Measurements from ENCODE around the gene CIB4.
"Not testable (repeated sequence)": the region's sequence is repeated elsewhere in the genome, so short reads cannot be mapped to it uniquely, and the experiment has no call there.

The CIB4 gene

DNA sequence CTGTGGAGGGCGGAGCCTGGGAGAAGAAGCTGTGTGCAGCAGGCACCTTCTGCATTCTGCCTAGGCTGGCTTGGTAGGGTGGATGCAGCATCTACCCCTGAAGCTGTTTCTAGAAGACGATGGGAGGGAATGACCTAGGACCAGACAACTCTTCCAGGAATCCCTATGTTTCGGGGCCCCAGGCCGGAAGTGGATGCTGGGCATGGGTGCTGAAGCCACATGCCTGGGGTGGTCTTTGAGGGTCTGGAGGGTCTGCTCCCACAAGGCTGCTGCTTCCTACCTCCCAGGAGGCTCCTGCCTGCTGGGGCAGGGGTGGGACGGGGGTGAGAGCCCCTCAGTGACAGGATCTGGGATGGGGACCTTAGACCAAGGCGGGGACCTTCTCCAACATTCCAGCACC lies 61.0 kb downstream of the CIB4 start:
- no peak for DNase-seq

DNA sequence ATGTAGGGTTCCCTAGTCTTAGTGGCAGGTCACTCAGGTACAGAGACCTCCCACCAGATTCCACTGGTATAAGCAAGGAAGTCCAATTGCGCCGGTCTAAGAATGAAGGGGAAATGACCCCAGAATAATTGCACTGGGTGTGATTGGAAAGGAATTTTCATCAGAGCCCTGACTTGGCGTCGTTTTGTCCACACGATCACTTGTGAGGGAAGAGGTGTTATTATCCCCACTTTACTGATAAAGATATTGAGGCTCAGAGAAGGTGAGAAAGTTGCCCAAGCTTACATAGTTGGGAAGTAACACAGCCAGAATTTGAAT lies 61.5 kb downstream of the CIB4 start:
- no peak for DNase-seq

DNA sequence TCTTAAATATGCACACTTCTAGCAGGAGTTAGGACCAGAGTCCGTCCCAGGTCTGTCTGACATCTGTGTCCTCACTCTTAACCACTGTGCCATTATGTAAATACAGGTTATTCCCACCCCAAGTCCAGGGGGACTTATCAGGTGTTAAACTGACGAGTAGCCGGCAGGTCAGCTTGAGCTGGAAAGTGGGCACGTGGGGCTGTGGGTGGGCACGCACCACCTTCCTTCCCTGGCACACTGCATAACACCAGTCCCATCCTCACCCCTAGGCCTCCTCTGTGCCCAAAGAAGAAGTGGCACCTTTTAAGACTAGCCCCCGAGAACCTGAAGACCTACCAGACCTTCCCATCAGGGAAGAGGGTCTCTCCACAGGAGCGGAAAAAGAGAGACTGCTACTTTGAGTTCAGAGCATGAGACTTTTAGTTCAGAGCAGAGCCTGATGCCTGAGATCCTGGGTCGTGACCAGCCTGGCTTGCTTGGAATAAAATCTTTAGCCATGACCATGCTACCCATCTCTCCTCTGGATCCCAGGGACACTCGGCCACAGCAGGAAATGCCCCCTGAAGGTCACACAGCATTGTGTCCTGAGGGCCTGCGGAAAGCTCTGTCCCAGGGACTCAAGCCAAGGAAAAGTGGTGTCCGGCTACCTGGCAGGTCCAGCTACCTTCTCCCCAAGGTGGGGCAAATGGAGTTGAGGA lies 62.0 kb downstream of the CIB4 start:
- no peak for DNase-seq

DNA sequence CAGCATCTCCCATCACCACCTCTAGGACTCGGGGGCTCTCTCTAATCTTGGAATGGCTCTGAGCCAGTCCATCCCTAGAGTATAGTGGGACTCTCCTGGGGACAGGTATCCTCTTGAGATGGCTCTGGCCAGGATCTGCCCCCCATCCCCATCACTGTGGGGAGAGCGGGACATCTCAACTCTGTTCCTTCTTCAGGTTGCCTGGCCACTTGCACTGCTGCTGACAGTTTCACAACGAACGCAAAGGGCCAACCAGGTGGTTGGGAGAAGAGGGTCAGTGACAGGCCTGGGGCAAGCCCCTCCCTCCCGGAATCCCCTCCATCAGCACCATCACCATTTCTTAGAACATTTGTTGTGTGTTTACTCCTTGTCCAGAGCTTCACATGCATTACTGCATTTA lies 62.6 kb downstream of the CIB4 start:
- DNase-seq = no peak

DNA sequence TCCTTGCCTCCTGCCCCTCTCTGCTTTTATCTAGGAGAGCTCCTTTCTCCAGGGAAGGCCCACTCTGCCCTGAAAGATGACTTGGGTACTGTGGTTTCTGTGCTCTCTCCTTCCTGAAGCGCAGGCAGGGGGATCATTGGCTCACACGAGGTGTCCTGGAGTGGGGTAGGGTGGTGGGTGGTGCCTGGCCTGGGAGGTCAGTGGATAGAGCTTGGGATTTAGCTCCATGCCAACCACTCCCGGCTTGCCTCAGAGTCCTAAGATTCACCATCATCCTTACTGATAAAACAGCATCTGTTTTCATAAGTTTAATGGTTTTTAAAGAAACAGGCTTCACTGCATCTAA lies 63.1 kb downstream of the CIB4 start:
- DNase-seq = no peak

DNA sequence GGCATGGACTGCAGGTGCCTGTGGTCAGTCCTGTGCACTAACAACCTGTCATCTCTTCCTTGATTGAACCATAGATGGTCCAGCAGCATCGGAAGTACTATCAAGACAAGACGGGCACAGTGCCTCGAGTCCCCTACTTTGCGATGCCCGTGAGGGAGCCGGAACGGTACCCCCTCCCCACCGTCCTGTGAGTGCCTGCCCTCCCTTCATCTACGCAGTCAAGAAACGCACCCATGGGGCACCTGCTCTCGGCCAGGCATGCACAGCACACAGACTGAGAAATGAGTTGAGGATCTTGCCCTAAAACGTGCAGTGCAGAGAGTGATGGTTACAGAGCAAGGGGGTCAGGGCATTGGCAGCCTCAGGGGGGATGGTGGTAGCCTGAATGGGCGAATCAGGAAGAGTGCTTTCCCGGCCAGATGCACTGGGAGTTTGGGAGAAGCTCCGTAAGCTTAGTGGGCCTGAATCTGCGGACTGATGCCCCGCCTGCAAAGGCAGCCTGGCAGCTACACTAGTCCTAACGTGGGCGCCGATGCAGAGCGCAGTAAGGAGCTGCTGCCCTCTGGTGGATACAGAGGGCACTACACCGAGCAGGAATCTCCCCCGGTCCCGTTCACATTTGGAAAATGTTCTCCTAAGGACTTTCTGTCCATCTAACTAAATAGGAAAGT lies 63.6 kb downstream of the CIB4 start:
- peak; percentile 81 for DNase-seq

DNA sequence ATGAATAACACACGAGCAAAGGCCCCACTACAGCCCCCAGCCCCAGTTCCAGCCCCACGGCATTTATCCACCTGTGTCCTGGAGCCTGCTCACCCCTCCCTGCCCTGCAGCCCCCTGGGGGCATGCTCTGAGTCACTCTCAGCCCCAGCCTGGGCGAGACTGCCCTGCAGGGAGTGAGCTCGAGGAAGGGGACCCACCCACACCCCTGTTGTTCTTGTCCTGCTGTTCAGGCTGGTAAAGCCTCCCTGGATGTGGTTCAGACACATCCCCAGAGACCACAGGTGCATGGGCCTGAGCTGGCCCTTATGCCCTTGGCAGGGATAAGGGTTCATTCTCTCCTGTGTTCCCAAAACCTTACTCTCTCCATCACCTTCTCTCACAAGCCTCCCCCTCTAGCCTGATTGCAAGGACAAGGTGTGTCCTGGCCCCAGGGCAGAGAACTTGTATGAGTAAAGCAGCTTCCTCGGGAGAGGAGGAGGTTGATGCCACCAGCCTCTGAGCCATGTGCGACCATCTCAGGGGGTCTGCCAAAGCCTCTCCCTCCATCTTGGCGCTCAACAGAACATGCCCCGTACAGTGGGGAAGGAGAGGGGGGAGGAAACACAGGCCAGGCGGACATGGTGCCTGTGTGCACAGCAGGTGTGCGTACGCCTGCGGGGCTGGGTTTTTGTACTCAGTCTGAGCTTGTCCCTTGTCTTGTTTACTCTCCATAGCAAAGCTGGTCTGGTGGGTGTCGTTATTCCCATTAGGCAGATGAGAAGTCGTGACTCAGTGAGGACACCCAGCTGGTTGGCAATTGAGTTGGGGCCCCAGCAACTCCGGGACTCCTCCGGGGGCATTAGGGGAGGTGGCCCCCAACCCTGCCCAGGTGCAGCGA lies 64.4 kb downstream of the CIB4 start:
- peak; percentile 77 for DNase-seq

DNA sequence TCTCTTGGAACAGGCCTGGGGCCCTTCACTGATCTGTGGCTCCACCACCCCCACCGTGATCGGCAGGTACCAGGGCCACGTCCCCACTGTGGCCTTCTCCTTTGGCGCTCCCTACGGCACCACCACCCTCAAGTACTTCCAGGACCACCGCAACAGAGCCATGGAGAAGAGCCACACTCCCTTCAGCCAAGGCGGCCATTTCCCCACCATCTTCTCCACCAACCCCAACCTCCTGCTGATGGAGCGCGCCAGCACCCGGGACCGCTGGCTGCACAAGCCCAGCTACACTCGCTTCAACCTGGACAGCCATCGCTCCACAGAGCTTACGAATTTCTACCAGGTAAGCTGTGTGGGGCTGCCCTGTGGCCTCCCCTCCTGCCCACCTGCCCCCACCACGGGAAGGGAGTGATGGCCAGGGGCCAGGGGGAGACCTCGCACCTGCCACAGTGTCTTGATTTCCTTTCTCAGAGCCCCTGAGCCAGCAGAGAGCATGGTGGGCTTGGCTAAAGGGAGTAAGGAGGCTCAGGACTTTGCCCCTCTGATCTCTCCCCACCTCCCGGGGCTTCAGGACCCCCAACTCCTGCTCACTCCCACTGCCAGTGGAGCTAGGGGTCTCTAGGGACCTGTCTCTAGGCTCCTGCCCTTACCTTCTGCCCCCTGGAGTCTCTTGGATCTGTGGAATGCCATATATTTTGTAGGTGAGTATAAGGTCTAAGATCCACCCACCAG lies 65.2 kb downstream of the CIB4 start:
- DNase-seq = no peak

DNA sequence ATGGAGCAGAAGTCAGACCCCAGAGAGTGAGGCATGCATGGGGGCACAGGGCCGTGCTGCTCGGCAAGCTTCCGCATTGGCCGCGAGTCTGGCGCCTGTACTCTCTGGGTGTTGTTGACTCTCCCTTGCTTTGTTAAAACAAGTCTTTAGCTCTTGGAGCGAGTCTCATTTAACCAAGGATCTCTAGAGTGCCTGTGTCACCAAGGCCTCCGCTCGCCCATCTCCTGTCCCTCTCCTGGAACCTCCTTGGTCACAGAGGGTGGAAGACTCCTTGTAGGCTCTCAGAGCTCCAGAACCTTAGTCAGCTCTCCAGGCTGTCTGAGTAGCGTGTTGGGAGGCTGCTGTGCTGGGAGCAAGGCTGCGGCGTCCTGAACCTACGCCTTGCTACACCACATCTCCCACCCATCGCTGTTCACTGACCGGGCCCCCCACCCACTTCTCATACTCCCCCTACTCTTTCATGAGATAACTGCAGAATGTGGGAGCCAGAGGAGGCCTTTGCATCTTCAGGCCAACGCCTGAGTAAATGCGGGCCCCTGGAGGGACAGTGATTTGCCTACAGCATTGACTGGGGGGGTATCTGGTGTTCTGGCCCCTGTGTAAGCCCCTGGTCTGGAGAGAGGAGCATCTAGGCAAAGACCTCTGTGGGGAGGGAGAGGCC lies 66.1 kb downstream of the CIB4 start:
- no peak for DNase-seq

DNA sequence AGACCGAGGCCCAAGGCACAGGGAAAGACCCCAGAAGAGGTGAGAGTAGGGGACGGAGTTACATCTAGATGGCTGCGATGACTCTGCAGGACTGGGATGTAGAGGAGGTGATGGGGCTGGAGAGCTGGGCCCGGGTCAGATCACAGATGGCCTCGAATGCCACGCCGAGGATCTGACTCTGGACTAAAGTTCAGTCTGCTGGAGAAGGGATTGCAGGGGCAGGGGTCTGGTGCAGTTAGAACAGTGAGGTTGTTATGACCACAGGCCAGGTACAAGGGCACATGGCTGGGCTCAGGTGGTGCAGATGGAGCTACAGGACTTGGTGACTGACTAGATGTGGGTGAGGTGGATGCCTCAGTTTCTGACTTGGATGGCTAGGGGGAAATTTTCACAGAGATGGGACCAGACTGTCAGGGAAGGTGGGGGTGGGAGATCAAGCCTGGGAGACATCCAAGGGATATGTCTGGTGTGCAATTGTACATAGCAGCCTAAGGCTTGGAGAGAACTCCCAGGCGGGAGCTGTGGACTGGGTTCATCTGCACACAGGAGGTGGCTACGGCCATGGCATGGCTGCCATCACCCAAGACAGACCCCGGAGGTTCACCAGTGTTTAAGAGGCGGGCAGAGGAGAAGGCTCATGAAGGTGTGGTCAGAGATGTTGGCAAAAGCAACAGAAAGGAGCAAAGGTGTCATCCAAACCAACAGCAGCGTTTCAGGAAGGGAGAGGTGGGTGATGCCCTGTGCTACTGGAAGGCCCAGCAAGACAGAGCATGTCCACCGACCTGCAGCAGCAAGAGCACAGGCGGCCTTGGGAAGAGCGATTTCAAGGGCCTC lies 66.9 kb downstream of the CIB4 start:
- DNase-seq = no peak

DNA sequence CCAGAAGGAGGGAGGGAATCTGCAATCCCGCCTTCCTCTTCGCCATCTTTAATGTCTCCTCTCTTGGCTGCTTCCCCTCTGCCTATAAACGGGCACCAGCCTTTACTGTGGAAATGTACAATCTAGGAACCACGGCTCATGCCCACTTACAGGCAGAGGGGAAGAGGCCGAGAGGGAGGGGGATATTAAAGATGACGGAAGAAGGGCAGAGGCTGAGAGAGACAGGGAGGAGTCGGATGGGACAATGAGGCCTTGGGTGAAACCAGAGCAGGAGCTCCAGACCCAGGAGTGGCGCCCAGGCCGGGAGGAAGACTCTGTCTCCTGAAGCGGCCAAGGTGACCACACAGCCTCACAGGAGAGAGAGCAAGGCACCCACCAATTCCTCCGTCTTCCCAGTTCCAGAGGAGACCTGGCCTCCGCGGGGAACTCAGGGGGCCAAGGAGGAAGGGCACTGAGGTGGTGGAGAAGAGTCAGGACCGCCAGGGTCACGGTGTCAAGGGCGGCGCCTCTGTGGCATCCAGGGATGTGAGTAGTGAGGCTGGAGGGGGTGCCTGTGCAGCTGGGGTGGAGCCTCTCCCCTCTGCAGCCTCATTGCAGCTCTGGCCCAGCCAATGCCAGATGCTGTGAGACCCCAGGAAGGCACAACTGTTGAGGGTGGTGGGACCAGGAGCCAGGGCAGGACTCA lies 67.8 kb downstream of the CIB4 start:
- DNase-seq = no peak

DNA sequence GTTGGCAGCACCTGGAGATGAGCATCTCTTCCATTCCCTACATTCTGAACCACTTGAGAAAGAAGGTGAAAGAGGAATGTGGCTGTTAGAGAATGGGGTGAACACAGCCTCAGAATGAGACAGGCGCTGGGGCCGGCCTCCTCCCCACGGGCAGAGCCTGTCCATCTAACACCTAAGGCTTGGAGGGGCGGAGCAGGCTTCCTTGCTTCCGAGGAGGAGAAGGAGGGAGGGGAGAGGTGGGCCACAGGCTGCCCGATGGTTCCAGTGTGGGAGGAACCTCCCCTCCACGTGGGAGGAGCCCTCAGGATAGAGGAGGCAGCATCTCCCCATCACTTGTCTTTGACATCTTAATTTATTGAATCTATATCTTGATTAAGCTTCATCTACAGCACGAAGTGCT lies 68.6 kb downstream of the CIB4 start:
- no peak for DNase-seq

DNA sequence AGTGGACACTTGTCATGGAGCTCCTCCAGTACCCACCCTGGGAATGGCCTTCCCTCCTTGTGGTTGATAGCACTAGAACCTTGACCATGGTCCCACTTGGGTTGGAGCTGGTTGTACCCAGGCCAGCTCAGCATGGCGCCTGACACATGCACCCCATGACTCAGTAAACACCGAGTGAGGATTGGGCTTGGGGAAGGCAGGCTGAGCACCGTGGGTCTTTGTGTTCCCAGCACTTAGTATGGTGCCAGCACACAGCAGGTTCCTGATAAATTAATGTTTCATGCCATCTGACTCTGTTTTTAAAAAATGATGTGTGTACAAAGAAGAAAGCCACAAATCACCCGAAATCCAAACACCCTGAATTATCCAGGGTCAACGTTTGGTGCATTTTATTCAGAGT lies 69.8 kb downstream of the CIB4 start:
- peak; percentile 34 for DNase-seq

DNA sequence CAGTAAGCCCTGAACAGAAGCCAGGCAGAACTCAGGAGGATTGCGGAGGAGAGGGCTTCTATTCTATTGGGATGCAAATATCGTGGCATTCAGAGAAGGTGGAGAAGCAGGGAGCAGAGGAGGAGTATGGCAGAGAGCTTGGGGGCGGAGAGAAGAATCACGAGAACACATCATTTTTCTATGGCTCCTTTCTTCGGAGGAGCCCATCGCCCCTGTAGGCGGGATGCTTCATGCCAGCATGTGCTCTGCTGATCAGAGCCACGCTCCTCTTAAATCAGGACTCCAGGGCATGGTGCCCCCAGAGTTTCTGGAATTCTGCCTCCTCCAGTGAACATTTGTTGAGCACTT lies 71.1 kb downstream of the CIB4 start:
- DNase-seq = no peak

DNA sequence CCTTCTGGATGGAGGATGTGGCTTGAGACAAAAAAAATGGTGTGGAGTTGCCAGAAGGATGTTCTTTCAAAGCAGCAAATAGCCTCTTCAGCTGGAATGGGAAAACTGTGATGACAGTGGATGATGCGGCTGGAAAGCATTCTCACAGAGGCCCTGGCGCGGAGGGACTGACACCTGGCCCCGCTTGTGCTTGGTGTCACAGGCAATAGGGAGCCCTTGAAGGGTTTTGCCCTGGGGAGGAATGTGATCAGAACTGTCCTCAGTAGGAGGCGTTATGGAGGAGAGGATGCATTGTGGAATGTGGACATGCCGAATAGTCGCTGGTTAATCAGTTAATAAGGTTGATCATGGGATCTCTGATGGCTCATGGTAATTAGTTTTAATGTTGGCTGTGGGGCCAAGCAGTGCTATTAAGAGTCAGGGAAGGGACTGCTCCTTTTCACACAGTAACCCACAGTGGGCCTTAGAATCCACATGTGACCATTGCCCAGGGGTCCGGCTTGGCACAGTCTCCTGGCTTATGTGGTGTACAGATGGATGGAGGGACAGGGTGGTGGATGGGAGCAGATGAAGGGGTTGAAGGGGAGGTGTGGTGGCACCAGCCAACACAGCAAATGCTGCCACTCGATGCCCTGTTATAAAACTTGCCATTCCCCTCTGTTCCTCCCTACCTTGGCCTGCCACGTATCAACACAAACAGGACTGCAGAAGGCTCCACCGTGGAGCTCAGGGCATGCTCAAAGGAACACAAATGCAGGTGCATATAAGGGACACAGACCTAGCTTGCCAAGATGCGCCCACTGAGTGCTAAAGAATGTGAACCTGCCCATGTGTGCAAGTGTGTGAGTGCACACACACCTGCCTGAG lies 71.7 kb downstream of the CIB4 start:
- DNase-seq = no peak

DNA sequence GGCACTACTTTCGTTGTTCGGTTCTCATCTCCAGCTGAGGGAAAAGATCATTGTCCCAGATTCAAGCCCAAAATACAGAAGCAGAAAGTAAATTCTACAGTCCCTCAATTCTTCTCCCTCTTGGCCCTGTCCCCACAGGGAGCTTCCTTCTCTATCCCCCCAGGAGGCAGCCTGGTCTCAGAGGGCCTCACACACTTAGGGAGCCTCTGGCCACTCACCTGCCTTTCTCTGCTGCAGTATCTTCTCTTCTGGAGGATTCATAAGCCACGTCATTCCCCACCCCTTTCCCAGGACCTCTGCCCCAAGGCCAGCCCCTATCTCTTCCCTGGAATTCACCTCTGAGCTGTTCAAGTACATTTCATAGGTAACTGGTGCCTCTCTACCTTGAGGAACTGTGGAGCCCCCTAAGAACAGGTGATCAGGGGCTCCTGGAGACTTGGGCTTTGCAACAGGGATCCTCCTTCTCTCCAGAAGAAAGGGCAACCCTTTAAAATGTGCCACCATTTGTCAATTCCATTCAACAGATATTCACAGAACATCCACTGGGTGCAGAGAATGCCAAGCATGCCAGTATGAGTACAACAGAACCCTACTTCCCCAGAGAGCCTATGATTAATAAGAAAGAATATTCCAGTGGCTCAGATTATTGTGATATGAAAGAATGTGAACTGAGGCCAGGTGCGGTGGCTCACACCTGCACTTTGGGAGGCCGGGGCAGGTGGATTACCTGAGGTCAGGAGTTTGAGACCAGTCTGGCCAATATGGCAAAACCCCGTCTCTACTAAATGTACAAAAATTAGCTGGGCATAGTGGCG lies 72.9 kb downstream of the CIB4 start:
- DNase-seq = no peak

DNA sequence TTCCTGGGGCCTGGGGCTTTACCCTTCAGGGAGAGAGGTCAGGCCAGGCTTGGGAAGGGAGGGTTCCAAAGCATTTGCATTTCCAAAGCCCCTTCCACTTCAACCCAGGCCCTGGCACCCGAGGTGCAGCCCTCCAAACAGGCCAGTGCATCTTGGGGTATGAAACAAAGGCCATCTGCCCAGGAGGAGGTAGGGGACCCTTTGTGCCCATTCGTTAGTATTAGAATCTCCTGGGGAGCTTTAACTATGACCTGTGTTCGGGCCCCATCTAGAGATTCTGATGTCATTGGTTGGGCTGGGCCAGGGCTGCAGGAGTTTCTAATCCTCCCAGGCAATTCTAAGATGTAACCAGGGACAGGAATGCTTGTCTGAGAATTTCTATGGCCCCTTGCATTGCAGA lies 73.6 kb downstream of the CIB4 start:
- no peak for DNase-seq

DNA sequence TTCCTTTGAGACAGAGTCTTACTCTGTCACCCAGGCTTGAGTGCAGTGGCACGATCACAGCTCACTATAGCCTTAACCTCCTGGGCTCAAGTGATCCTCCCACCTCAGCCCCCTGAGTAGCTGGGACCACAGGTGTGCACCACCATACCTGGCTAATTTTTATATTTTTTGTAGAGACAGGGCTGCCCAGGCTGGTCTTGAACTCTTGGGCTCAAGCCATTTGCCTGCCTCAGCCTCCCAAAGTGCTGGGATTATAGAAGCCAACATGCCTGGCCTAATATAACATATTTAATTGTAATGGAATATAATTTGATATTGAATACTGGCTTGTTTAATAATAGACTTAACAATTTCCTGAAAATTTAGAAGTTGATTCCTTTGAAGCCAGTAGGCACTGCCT lies 74.4 kb downstream of the CIB4 start:
- DNase-seq = not testable (repeated sequence)

DNA sequence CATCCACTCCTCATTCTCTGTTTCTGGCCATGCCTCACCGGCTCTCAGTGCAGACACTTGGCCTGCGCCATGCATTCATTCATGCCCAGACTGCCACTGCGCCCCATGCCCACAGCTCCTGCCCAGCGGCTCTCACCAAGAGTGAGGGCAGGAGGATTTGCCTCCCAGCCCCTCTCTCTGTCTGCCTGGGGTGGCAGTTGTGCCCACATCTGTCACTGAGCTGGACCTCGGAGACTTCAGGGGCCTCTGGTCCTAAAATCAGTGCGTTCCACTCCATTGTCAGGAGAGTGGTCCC lies 75.1 kb downstream of the CIB4 start:
- no peak for DNase-seq

DNA sequence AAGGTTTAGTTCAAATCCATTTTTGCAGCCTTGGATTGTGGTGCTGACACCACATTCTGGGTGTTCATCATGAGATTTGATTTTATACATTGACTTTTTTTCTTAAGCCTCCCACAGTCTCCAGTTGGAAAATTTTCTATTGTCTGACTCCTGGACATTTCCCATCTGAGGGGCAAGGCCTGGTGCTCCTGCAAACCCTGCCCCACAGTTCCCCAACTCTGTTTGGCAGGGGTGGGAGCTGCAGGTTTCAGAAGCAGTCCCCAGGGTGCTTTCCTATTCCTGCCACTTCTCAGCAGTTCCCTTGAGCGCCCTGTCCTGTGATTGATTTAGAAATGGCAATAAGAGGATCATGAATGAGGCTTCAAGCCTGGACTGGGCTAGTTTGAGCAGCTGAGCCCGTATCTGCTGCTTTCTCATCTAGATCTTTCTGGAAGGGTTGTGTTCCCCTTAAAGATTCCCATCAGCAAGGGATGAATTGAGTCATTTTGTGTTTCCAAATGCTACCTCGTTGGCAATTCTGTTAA lies 77.0 kb downstream of the CIB4 start:
- no peak for DNase-seq

All from COR-L47 (cell line).